Measurements from ENCODE around the gene FAM83D.

The FAM83D gene

GRCh38 chr20:38999217-38999616, 73.0 kb downstream of the FAM83D start:
- H3K4me3 ChIP-seq (ENCODE audit: low read depth, low read length) = no peak overlapping the region
- TF ChIP-seq CTCF (IDR thresholded peaks at IDR 0.05; ENCODE audit: borderline replicate concordance, insufficient read depth, low read depth, low read length) = no peak

- H3K4me3 ChIP-seq (ENCODE audit: low read depth, low read length) = no peak overlapping the region
- TF ChIP-seq CTCF (IDR thresholded peaks at IDR 0.05; ENCODE audit: borderline replicate concordance, insufficient read depth, low read depth, low read length) = no peak
These were observed 74.0 kb downstream of the FAM83D start for GRCh38 chr20:38999965-39000910.

Data from GM12875 (cell line).